A549 treated with dexamethasone at 1 μM for 4 hours (cell line): Measurements from ENCODE around the gene UGGT1. TPM values are rescaled to one million over a fixed set of nuclear protein-coding genes. Genes with fewer than 3 reads are reported as not detected.

Source experiments
- total RNA-seq: library from RNA; stranded (reverse); fragments of 200-300 nt; extraction: Qiagen RNA extraction; gene quantifications from 5 replicates; pipeline ENCODE4 v1.2.3, GENCODE V29; 2022

The UGGT1 gene, protein sequence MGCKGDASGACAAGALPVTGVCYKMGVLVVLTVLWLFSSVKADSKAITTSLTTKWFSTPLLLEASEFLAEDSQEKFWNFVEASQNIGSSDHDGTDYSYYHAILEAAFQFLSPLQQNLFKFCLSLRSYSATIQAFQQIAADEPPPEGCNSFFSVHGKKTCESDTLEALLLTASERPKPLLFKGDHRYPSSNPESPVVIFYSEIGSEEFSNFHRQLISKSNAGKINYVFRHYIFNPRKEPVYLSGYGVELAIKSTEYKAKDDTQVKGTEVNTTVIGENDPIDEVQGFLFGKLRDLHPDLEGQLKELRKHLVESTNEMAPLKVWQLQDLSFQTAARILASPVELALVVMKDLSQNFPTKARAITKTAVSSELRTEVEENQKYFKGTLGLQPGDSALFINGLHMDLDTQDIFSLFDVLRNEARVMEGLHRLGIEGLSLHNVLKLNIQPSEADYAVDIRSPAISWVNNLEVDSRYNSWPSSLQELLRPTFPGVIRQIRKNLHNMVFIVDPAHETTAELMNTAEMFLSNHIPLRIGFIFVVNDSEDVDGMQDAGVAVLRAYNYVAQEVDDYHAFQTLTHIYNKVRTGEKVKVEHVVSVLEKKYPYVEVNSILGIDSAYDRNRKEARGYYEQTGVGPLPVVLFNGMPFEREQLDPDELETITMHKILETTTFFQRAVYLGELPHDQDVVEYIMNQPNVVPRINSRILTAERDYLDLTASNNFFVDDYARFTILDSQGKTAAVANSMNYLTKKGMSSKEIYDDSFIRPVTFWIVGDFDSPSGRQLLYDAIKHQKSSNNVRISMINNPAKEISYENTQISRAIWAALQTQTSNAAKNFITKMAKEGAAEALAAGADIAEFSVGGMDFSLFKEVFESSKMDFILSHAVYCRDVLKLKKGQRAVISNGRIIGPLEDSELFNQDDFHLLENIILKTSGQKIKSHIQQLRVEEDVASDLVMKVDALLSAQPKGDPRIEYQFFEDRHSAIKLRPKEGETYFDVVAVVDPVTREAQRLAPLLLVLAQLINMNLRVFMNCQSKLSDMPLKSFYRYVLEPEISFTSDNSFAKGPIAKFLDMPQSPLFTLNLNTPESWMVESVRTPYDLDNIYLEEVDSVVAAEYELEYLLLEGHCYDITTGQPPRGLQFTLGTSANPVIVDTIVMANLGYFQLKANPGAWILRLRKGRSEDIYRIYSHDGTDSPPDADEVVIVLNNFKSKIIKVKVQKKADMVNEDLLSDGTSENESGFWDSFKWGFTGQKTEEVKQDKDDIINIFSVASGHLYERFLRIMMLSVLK (N-terminal part only)
- total RNA-seq, result 20.1 to 29.3 TPM (median 27.2 TPM) in 5 replicates

DNA sequence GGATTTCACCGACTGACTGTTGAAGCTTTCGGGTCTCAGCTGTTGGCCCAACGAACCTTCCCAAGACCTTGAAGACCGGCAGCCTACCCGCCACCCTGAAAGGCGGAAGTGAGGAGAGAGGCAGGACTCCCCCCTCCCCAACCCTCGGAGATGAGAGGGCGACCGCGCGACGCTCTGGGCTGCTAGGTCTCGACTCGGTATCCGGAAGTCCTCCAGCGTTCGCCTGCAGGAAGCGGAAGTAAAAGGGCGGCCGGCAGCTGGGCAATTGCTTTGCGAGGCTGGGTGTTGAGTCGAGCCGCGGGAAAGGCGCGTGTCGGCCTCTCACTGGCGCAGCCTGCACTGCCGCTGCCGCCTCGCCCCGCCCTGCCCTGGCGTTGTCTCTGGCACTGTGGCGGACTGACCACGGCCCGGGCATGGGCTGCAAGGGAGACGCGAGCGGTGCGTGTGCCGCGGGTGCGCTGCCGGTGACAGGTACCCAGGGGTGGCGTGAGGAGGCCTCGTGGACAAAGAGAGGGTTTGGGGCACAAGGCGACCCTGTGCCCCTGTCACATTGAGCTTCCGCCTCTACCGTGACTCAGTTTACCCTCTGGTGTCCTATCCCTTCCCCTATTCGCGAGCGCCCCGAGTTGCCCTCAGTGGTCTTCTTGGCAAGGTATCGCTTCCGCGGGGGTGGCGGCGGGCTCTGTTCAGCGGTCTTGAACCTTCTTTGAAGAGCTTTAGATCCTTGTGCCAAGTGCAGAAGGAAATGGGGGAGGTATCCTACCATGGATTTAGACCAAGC, at the start of gene UGGT1:
TSS of gene UGGT1 (plus strand) at position 256 of the 781 bp plus-strand sequence. CDS start at position 414, 158 bp downstream.

Other genes starting within 250 kb of the UGGT1 start
- gene POLR2D, start 233.0 kb upstream of the UGGT1 start, total RNA-seq, result 52.2 to 59.6 TPM (median 56.1 TPM) in 5 replicates
- 16.1 to 19.8 TPM (median 16.8 TPM) in 5 replicates for gene AMMECR1L, start 205.2 kb upstream of the UGGT1 start, total RNA-seq
- 10.8 to 14.5 TPM (median 13.2 TPM) in 5 replicates for gene SAP130, start 63.1 kb upstream of the UGGT1 start, total RNA-seq
- gene HS6ST1, start 227.7 kb downstream of the UGGT1 start, total RNA-seq, result 10.0 to 14.6 TPM (median 13.1 TPM) in 5 replicates